Measurements from ENCODE around the gene CEP112.

DNA sequence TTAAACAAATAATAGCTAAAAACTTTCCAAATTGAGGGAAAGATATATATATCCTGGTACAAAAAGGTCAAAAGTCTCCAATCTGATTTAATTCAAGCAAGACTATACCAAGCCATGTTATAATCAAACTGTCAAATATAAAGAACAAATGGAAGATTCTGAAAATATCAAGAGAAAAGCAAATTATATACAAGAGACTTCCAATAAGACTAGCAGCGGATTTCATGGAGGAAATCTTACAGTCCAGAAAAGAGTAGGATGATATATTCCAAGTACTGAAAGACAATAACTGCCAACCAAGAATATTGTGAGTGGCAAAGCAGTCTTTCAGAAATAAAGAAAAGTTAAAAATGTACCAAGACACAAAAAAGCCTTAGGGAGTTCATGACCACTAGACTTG is 102.2 kb downstream of the CEP112 start:
- TF ChIP-seq POLR2A (IDR thresholded peaks at IDR 0.05; ENCODE audit: low read depth, low read length) = no peak
- TF ChIP-seq, protein P1, sequence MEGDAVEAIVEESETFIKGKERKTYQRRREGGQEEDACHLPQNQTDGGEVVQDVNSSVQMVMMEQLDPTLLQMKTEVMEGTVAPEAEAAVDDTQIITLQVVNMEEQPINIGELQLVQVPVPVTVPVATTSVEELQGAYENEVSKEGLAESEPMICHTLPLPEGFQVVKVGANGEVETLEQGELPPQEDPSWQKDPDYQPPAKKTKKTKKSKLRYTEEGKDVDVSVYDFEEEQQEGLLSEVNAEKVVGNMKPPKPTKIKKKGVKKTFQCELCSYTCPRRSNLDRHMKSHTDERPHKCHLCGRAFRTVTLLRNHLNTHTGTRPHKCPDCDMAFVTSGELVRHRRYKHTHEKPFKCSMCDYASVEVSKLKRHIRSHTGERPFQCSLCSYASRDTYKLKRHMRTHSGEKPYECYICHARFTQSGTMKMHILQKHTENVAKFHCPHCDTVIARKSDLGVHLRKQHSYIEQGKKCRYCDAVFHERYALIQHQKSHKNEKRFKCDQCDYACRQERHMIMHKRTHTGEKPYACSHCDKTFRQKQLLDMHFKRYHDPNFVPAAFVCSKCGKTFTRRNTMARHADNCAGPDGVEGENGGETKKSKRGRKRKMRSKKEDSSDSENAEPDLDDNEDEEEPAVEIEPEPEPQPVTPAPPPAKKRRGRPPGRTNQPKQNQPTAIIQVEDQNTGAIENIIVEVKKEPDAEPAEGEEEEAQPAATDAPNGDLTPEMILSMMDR (IDR thresholded peaks at IDR 0.05; ENCODE audit: extremely low read depth in 1 of 2, insufficient read depth in 1 of 2, low read depth in 1 of 2, low read length in 2 of 2) = no peak
- no peak for TF ChIP-seq POLR2AphosphoS5 (IDR thresholded peaks at IDR 0.05; ENCODE audit: insufficient read depth, low read depth, low read length)
- TF ChIP-seq EZH2 (IDR thresholded peaks at IDR 0.05; ENCODE audit: borderline replicate concordance, low read depth, low read length, severe bottlenecking) = no peak

Measured in endothelial cell of umbilical vein (primary cell).